OCI-LY1 (cell line): ENCODE measurements around the gene OR2J3.

Experiments
- H2AFZ ChIP-seq: fragments of 200-600 bp; sonication (generic), shearing (Covaris generic); 2 replicates; pipeline ENCODE4 v1.6.0; 2014; ENCODE audit warnings: antibody characterized with exemption, mild to moderate bottlenecking, low read length
- H3F3A ChIP-seq: fragments of 200-600 bp; sonication (generic), shearing (Covaris generic); 2 replicates; pipeline ENCODE4 v1.6.0; 2014; ENCODE audit warnings: mild to moderate bottlenecking, antibody characterized with exemption, low read length, moderate library complexity; ENCODE audit not compliant: insufficient read depth
- H3K27ac ChIP-seq: fragments of 200-600 bp; sonication (generic); 2 replicates; pipeline ENCODE4 v1.5.1; 2014; ENCODE audit warnings: low read length, mixed run types, mild to moderate bottlenecking, low read depth; ENCODE audit not compliant: poor library complexity, severe bottlenecking
- H3K27me3 ChIP-seq: fragments of 200-600 bp; sonication (generic); 2 replicates; pipeline ENCODE4 v1.6.0; 2014; ENCODE audit warnings: antibody characterized with exemption, mild to moderate bottlenecking, low read length, moderate library complexity; ENCODE audit not compliant: insufficient read depth
- H3K36me3 ChIP-seq: fragments of 200-600 bp; sonication (generic); 2 replicates; pipeline ENCODE4 v1.6.1; 2014; ENCODE audit warnings: mild to moderate bottlenecking, antibody characterized with exemption, low read length, moderate library complexity, mixed read lengths; ENCODE audit not compliant: insufficient read depth
- H3K4me1 ChIP-seq: fragments of 200-600 bp; sonication (generic); 2 replicates; pipeline ENCODE4 v1.5.1; 2014; ENCODE audit warnings: mild to moderate bottlenecking, low read length, moderate library complexity; ENCODE audit not compliant: insufficient read depth, severe bottlenecking
- H3K4me2 ChIP-seq: fragments of 200-600 bp; sonication (generic), shearing (Covaris generic); 2 replicates; pipeline ENCODE4 v1.6.1; 2014; ENCODE audit warnings: low read length
- H3K4me3 ChIP-seq: fragments of 200-600 bp; sonication (generic); 2 replicates; pipeline ENCODE4 v1.5.1; 2014; ENCODE audit warnings: low read length, low read depth, mild to moderate bottlenecking, mixed read lengths; ENCODE audit not compliant: poor library complexity, severe bottlenecking
- H3K79me2 ChIP-seq: fragments of 200-600 bp; shearing (Covaris generic); 2 replicates; pipeline ENCODE4 v1.6.1; 2016; ENCODE audit warnings: mixed run types, low read length, mixed read lengths; ENCODE audit not compliant: insufficient read depth
- H3K9ac ChIP-seq: fragments of 200-600 bp; sonication (generic), shearing (Covaris generic); 2 replicates; pipeline ENCODE4 v1.6.1; 2014; ENCODE audit warnings: mild to moderate bottlenecking, low read length, mixed read lengths
- H3K9me2 ChIP-seq: fragments of 200-600 bp; sonication (generic), shearing (Covaris generic); 2 replicates; pipeline ENCODE4 v1.6.1; 2014; ENCODE audit warnings: low read depth, mild to moderate bottlenecking, low read length, mixed read lengths
- H3K9me3 ChIP-seq: fragments of 200-600 bp; shearing (Covaris generic); 2 replicates; pipeline ENCODE4 v1.6.1; 2014; ENCODE audit warnings: low read length, mixed read lengths
- H4K20me1 ChIP-seq: fragments of 200-600 bp; sonication (generic), shearing (Covaris generic); 2 replicates; pipeline ENCODE4 v1.6.0; 2016; ENCODE audit warnings: mild to moderate bottlenecking, low read length; ENCODE audit not compliant: insufficient read depth
- EZH2 ChIP-seq: fragments of 200-600 bp; sonication (generic), shearing (Covaris generic); IDR thresholded peaks from 2 replicates; pipeline ENCODE4 v1.8.0; 2017; ENCODE audit warnings: borderline replicate concordance, mixed run types, mild to moderate bottlenecking, antibody characterized with exemption, low read length, moderate library complexity, mixed read lengths
- TF ChIP-seq, protein P1 (sequence below): fragments of 200-600 bp; sonication (generic), shearing (Covaris generic); IDR thresholded peaks from 2 replicates; pipeline ENCODE4 v1.5.1; 2017; ENCODE audit warnings: mild to moderate bottlenecking, antibody characterized with exemption, low read length, moderate library complexity, mixed read lengths

Gene OR2J3

DNA sequence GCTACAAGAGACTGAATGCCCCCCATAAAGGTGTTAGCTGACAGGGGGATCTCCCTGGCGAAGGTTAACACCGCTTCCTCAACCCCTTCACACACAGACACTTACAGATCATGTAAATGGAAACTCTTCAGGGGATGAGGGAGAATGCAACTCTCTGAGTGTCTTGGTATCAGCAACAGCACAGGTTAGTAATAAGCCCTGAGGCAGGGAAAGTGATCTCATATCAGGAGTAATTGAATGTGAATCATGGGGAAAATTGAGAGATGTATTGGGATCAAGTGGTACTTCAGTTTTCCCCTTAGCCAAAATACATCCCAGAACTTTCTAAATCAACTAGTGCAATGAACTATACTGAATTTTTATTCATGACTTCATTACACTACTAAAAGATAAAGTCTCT, 23.8 kb downstream of the OR2J3 start:
- no peak overlapping the region for H3K27ac ChIP-seq
- H3K9ac ChIP-seq, result no peak overlapping the region
- no peaks in the 10 kb centered on the region for H3K4me1 ChIP-seq
- no peaks in the 10 kb centered on the region for H3F3A ChIP-seq
- H2AFZ ChIP-seq, result no peak overlapping the region
- H3K4me2 ChIP-seq, result no peak overlapping the region
- no peaks in the 10 kb centered on the region for H3K79me2 ChIP-seq
- no peaks in the 10 kb centered on the region for H3K9me3 ChIP-seq
- no peaks in the 10 kb centered on the region for H3K36me3 ChIP-seq
- H3K27me3 ChIP-seq, result no peaks in the 10 kb centered on the region
- no peaks in the 10 kb centered on the region for H4K20me1 ChIP-seq
- TF ChIP-seq EZH2, result no peak
- TF ChIP-seq, protein P1, sequence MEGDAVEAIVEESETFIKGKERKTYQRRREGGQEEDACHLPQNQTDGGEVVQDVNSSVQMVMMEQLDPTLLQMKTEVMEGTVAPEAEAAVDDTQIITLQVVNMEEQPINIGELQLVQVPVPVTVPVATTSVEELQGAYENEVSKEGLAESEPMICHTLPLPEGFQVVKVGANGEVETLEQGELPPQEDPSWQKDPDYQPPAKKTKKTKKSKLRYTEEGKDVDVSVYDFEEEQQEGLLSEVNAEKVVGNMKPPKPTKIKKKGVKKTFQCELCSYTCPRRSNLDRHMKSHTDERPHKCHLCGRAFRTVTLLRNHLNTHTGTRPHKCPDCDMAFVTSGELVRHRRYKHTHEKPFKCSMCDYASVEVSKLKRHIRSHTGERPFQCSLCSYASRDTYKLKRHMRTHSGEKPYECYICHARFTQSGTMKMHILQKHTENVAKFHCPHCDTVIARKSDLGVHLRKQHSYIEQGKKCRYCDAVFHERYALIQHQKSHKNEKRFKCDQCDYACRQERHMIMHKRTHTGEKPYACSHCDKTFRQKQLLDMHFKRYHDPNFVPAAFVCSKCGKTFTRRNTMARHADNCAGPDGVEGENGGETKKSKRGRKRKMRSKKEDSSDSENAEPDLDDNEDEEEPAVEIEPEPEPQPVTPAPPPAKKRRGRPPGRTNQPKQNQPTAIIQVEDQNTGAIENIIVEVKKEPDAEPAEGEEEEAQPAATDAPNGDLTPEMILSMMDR, result no peak
- no peak overlapping the region for H3K4me3 ChIP-seq
- no peaks in the 10 kb centered on the region for H3K9me2 ChIP-seq

DNA sequence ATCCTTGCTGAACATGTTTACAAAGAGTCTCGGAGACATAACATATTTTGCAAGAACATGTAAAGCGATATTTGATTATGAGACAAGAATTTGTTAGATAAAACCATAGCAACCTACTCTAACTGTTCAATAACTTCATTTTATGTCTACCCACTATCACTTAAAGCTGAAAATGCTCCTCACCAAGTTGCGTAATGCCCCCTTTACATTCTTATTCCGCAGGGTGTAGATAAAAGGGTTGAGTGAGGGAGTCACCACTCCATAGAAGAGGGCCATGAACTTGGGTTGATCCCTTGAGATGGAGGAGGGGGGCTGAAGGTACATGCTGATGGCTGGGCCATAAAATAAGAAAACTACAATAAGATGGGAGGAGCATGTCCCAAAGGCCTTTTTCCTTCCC, 29.9 kb downstream of the OR2J3 start:
- H3K4me3 ChIP-seq, result no peak overlapping the region
- no peak overlapping the region for H3K4me2 ChIP-seq
- TF ChIP-seq EZH2, result no peak
- TF ChIP-seq, protein P1, result no peak
- 0 out of 2 replicates have a peak, but pooled peaks cover 3% of the 10 kb centered on the region for H3K9me3 ChIP-seq
- H3K27me3 ChIP-seq, result no peaks in the 10 kb centered on the region
- no peak overlapping the region for H3K9ac ChIP-seq
- no peak overlapping the region for H2AFZ ChIP-seq
- H4K20me1 ChIP-seq, result no peaks in the 10 kb centered on the region
- H3F3A ChIP-seq, result no peaks in the 10 kb centered on the region
- no peaks in the 10 kb centered on the region for H3K4me1 ChIP-seq
- H3K79me2 ChIP-seq, result no peaks in the 10 kb centered on the region
- no peaks in the 10 kb centered on the region for H3K36me3 ChIP-seq
- no peaks in the 10 kb centered on the region for H3K9me2 ChIP-seq
- no peak overlapping the region for H3K27ac ChIP-seq

DNA sequence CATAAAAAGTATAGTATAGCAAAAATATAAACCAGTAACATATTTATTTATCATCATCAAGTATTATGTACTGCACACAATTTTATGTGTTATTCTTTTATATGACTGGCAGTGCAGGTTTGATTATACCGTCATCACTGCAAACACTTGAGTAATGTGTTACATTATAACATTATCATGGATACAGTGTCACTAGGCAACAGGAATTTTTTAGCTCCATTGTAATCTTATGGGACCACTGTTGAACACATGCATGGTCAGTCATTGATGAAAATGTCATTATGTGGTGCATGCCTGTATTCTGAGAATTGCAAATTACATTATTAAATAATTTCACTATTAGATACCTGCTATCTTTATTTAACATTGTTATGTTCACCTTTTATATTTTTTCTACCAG, 33.7 kb downstream of the OR2J3 start:
- H3K4me2 ChIP-seq, result no peak overlapping the region
- no peaks in the 10 kb centered on the region for H3K27me3 ChIP-seq
- H3K4me3 ChIP-seq, result no peak overlapping the region
- TF ChIP-seq, protein P1, result no peak
- TF ChIP-seq EZH2, result no peak
- no peak overlapping the region for H3K27ac ChIP-seq
- no peaks in the 10 kb centered on the region for H4K20me1 ChIP-seq
- H3K79me2 ChIP-seq, result no peaks in the 10 kb centered on the region
- H3K9ac ChIP-seq, result no peak overlapping the region
- H3F3A ChIP-seq, result no peaks in the 10 kb centered on the region
- 0 out of 2 replicates have a peak, but pooled peaks cover 3% of the 10 kb centered on the region for H3K9me3 ChIP-seq
- H2AFZ ChIP-seq, result no peak overlapping the region
- H3K9me2 ChIP-seq, result no peaks in the 10 kb centered on the region
- H3K4me1 ChIP-seq, result no peaks in the 10 kb centered on the region
- no peaks in the 10 kb centered on the region for H3K36me3 ChIP-seq
